CD8-positive, alpha-beta memory T cell (primary cell): Measurements from ENCODE around the gene DOCK10. TPM values are rescaled to one million over a fixed set of nuclear protein-coding genes. Genes with fewer than 3 reads are reported as not detected.
A peak's percentile ranks its signal among the peaks of the same experiment; 100 is the strongest.

Experiments used
- CTCF ChIA-PET: fragments of 350-600 bp; sonication (Branson Sonifier 250); formaldehyde crosslinking; loops from one replicate; lab custom pipeline; 2021; ENCODE audit warnings: antibody characterized with exemption; lab: Charles Lee
- POLR2A ChIA-PET: fragments of 350-600 bp; sonication (Branson Sonifier 250); formaldehyde crosslinking; loops from one replicate; lab custom pipeline; 2021; ENCODE audit warnings: antibody characterized with exemption; lab: Charles Lee
- DNase-seq, 5 donors: peaks; one replicate each; pipeline versions ENCODE4 v3.0.0 to v3.0.0-alpha.2; 2020 to 2022; ENCODE audit warnings: mixed read lengths in 1 of 5
- H3K27ac ChIP-seq: one replicate; pipeline ENCODE4 v1.7.0; 2013; ENCODE audit warnings: low read depth, mild to moderate bottlenecking, low read length, moderate library complexity
- H3K27me3 ChIP-seq: 2 replicates; pipeline ENCODE4 v1.7.0; 2013; ENCODE audit warnings: low read length, mild to moderate bottlenecking; ENCODE audit not compliant: insufficient read depth, poor library complexity, severe bottlenecking
- H3K36me3 ChIP-seq: 2 replicates; pipeline ENCODE4 v1.7.0; 2013; ENCODE audit warnings: mild to moderate bottlenecking, low read length, moderate library complexity; ENCODE audit not compliant: insufficient read depth
- H3K4me1 ChIP-seq: 2 replicates; pipeline ENCODE4 v1.7.0; 2013; ENCODE audit warnings: mild to moderate bottlenecking, low read length, moderate library complexity; ENCODE audit not compliant: insufficient read depth
- H3K4me3 ChIP-seq: 2 replicates; pipeline ENCODE4 v1.7.0; 2013; ENCODE audit warnings: mild to moderate bottlenecking, low read length
- H3K9me3 ChIP-seq: 2 replicates; pipeline ENCODE4 v1.7.0; 2013; ENCODE audit warnings: mild to moderate bottlenecking, low read length
- H3K27ac Mint-ChIP-seq, 8 donors: one replicate each; pipeline ENCODE4 v1.8.0; 2020 to 2021; ENCODE audit warnings: mixed read lengths in 8 of 8, mild to moderate bottlenecking in 6 of 8, inconsistent platforms in 3 of 8, moderate library complexity in 3 of 8
- H3K27me3 Mint-ChIP-seq, 2 donors: one replicate each; pipeline ENCODE4 v1.8.0; 2020 to 2021; ENCODE audit warnings: mixed read lengths in 2 of 2, mild to moderate bottlenecking in 1 of 2, moderate library complexity in 1 of 2
- H3K36me3 Mint-ChIP-seq, 3 donors: one replicate each; pipeline ENCODE4 v1.8.0; 2020 to 2021; ENCODE audit warnings: mixed read lengths in 3 of 3, inconsistent platforms in 1 of 3, mild to moderate bottlenecking in 1 of 3
- H3K4me1 Mint-ChIP-seq, 3 donors: one replicate each; pipeline ENCODE4 v1.8.0; 2020 to 2021; ENCODE audit warnings: mixed read lengths in 3 of 3, inconsistent platforms in 1 of 3, mild to moderate bottlenecking in 1 of 3
- H3K4me3 Mint-ChIP-seq, 7 donors: one replicate each; pipeline ENCODE4 v1.8.0; 2020 to 2021; ENCODE audit warnings: mixed read lengths in 7 of 7, mild to moderate bottlenecking in 6 of 7, moderate library complexity in 4 of 7, inconsistent platforms in 2 of 7
- H3K9me3 Mint-ChIP-seq, 5 donors: one replicate each; pipeline ENCODE4 v1.8.0; 2020 to 2022; ENCODE audit warnings: mixed read lengths in 5 of 5, mild to moderate bottlenecking in 3 of 5, moderate library complexity in 2 of 5, inconsistent platforms in 1 of 5
- polyA plus RNA-seq: library from polyadenylated mRNA; unstranded; fragments of 300-500 nt; fragmentation: Illumina TruSeq; gene quantifications from one replicate; pipeline ENCODE4 v1.2.3, GENCODE V29; 2021
- total RNA-seq, 2 experiments: library from RNA; stranded (reverse); gene quantifications; one replicate each; pipeline ENCODE4 v1.2.3, GENCODE V29; 2021

DOCK10 gene
- total and polyA plus RNA-seq, 3 experiments from 2014 or later = 52.4 to 138 (median 135) TPM

GRCh38 chr2:224841910-224842309 lies 200.4 kb downstream of the DOCK10 start:
- H3K27me3 Mint-ChIP-seq = no peaks in the 10 kb centered on the region
- Histone ChIP-seq H3K27me3 (no peaks in the 10 kb centered on the region), H3K27ac (no peak overlapping the region), H3K4me1 (no peaks in the 10 kb centered on the region), H3K36me3 (peaks cover 78% of the 10 kb centered on the region), H3K4me3 (no peak overlapping the region), H3K9me3 (no peaks in the 10 kb centered on the region)
- CTCF ChIA-PET = no interaction called here
- H3K27ac Mint-ChIP-seq = peak overlapping the region in 1 of 8 donors; percentile 24
- no peaks in the 10 kb centered on the region for H3K4me1 Mint-ChIP-seq
- DNase-seq = no peak
- POLR2A ChIA-PET = no interaction called here
- H3K9me3 Mint-ChIP-seq = peaks cover 0 to 2% (median 0%) of the 10 kb centered on the region in 5 donors
- H3K36me3 Mint-ChIP-seq = peaks cover 54 to 94% (median 61%) of the 10 kb centered on the region in 3 donors
- H3K4me3 Mint-ChIP-seq = no peak overlapping the region

- ChIA-PET POLR2A (no interaction called here), CTCF (no interaction called here)
- no peaks in the 10 kb centered on the region for H3K4me1 ChIP-seq
- peaks cover 69% of the 10 kb centered on the region for H3K36me3 ChIP-seq
- no peaks in the 10 kb centered on the region for H3K9me3 ChIP-seq
- H3K9me3 Mint-ChIP-seq = peaks cover 0 to 2% (median 0%) of the 10 kb centered on the region in 5 donors
- no peak for DNase-seq
- H3K4me3 Mint-ChIP-seq = no peak overlapping the region
- H3K4me1 Mint-ChIP-seq = peaks cover 0 to 2% (median 0%) of the 10 kb centered on the region in 3 donors
- no peak overlapping the region for H3K4me3 ChIP-seq
- H3K27me3 Mint-ChIP-seq = no peaks in the 10 kb centered on the region
- H3K27me3 ChIP-seq = no peaks in the 10 kb centered on the region
- no peak overlapping the region for H3K27ac Mint-ChIP-seq
- H3K27ac ChIP-seq = no peak overlapping the region
- peaks cover 46 to 92% (median 51%) of the 10 kb centered on the region in 3 donors for H3K36me3 Mint-ChIP-seq
Observed at GRCh38 chr2:224838335-224838734, 203.9 kb downstream of the DOCK10 start.

GRCh38 chr2:224837558-224837957 lies 204.7 kb downstream of the DOCK10 start:
- H3K27ac ChIP-seq = no peak overlapping the region
- H3K4me1 ChIP-seq = no peaks in the 10 kb centered on the region
- CTCF ChIA-PET = no interaction called here
- no peaks in the 10 kb centered on the region for H3K27me3 Mint-ChIP-seq
- H3K27ac Mint-ChIP-seq = peak overlapping the region in 4 of 8 donors; percentile 43 to 68 (median 52)
- peaks cover 0 to 4% (median 0%) of the 10 kb centered on the region in 3 donors for H3K4me1 Mint-ChIP-seq
- POLR2A ChIA-PET = no interaction called here
- no peaks in the 10 kb centered on the region for H3K9me3 Mint-ChIP-seq
- H3K4me3 Mint-ChIP-seq = no peak overlapping the region
- no peaks in the 10 kb centered on the region for H3K27me3 ChIP-seq
- no peak for DNase-seq
- H3K4me3 ChIP-seq = no peak overlapping the region
- no peaks in the 10 kb centered on the region for H3K9me3 ChIP-seq
- peaks cover 69% of the 10 kb centered on the region for H3K36me3 ChIP-seq
- H3K36me3 Mint-ChIP-seq = peaks cover 42 to 92% (median 50%) of the 10 kb centered on the region in 3 donors

GRCh38 chr2:224837066-224837465 lies 205.2 kb downstream of the DOCK10 start:
- Mint-ChIP-seq H3K27ac (peak overlapping the region in 5 of 8 donors; percentile 16 to 68 (median 43)), H3K9me3 (no peaks in the 10 kb centered on the region), H3K4me3 (no peak overlapping the region), H3K27me3 (no peaks in the 10 kb centered on the region), H3K4me1 (peaks cover 0 to 4% (median 0%) of the 10 kb centered on the region in 3 donors), H3K36me3 (peaks cover 38 to 92% (median 49%) of the 10 kb centered on the region in 3 donors)
- POLR2A ChIA-PET = no interaction called here
- H3K36me3 ChIP-seq = peaks cover 72% of the 10 kb centered on the region
- no peak overlapping the region for H3K27ac ChIP-seq
- no peaks in the 10 kb centered on the region for H3K9me3 ChIP-seq
- H3K4me1 ChIP-seq = no peaks in the 10 kb centered on the region
- no peak for DNase-seq
- no peaks in the 10 kb centered on the region for H3K27me3 ChIP-seq
- CTCF ChIA-PET = no interaction called here
- no peak overlapping the region for H3K4me3 ChIP-seq

GRCh38 chr2:224836263-224836662 lies 206.0 kb downstream of the DOCK10 start:
- Mint-ChIP-seq H3K36me3 (peaks cover 31 to 93% (median 44%) of the 10 kb centered on the region in 3 donors), H3K27ac (no peak overlapping the region), H3K4me1 (peaks cover 0 to 4% (median 0%) of the 10 kb centered on the region in 3 donors), H3K9me3 (no peaks in the 10 kb centered on the region), H3K4me3 (no peak overlapping the region), H3K27me3 (no peaks in the 10 kb centered on the region)
- CTCF ChIA-PET = no interaction called here
- Histone ChIP-seq H3K27ac (no peak overlapping the region), H3K4me3 (no peak overlapping the region), H3K27me3 (no peaks in the 10 kb centered on the region), H3K36me3 (peaks cover 74% of the 10 kb centered on the region), H3K9me3 (no peaks in the 10 kb centered on the region), H3K4me1 (no peaks in the 10 kb centered on the region)
- no peak for DNase-seq
- POLR2A ChIA-PET = no interaction called here

GRCh38 chr2:224835405-224835804 lies 206.9 kb downstream of the DOCK10 start:
- Histone ChIP-seq H3K4me3 (no peak overlapping the region), H3K27me3 (no peaks in the 10 kb centered on the region), H3K9me3 (no peaks in the 10 kb centered on the region), H3K4me1 (no peaks in the 10 kb centered on the region), H3K27ac (no peak overlapping the region), H3K36me3 (peaks cover 72% of the 10 kb centered on the region)
- Mint-ChIP-seq H3K27ac (no peak overlapping the region), H3K36me3 (peaks cover 24 to 92% (median 38%) of the 10 kb centered on the region in 3 donors), H3K4me3 (no peak overlapping the region), H3K27me3 (no peaks in the 10 kb centered on the region), H3K9me3 (no peaks in the 10 kb centered on the region), H3K4me1 (peaks cover 0 to 4% (median 0%) of the 10 kb centered on the region in 3 donors)
- ChIA-PET POLR2A (no interaction called here), CTCF (no interaction called here)
- DNase-seq = no peak

GRCh38 chr2:224833986-224834385 lies 208.3 kb downstream of the DOCK10 start:
- peak overlapping the region in 1 of 8 donors; percentile 34 for H3K27ac Mint-ChIP-seq
- ChIA-PET CTCF (no interaction called here), POLR2A (interaction anchor here (0.7 kb wide), 1 partner anchor 91 kb away, joined by 3 read pairs; no protein-coding TSS in a partner anchor)
- H3K36me3 Mint-ChIP-seq = peaks cover 18 to 92% (median 32%) of the 10 kb centered on the region in 3 donors
- no peak for DNase-seq
- no peaks in the 10 kb centered on the region for H3K27me3 Mint-ChIP-seq
- peaks cover 0 to 4% (median 0%) of the 10 kb centered on the region in 3 donors for H3K4me1 Mint-ChIP-seq
- H3K4me1 ChIP-seq = no peaks in the 10 kb centered on the region
- no peak overlapping the region for H3K4me3 ChIP-seq
- H3K9me3 ChIP-seq = no peaks in the 10 kb centered on the region
- no peaks in the 10 kb centered on the region for H3K27me3 ChIP-seq
- H3K27ac ChIP-seq = no peak overlapping the region
- peaks cover 70% of the 10 kb centered on the region for H3K36me3 ChIP-seq
- H3K4me3 Mint-ChIP-seq = no peak overlapping the region
- no peaks in the 10 kb centered on the region for H3K9me3 Mint-ChIP-seq

- no peaks in the 10 kb centered on the region for H3K9me3 ChIP-seq
- H3K36me3 ChIP-seq = peaks cover 77% of the 10 kb centered on the region
- Mint-ChIP-seq H3K27ac (peak overlapping the region in 2 of 8 donors; percentile 38 to 44), H3K36me3 (peaks cover 27 to 94% (median 37%) of the 10 kb centered on the region in 3 donors), H3K27me3 (no peaks in the 10 kb centered on the region), H3K9me3 (no peaks in the 10 kb centered on the region), H3K4me3 (no peak overlapping the region), H3K4me1 (peaks cover 0 to 4% (median 0%) of the 10 kb centered on the region in 3 donors)
- no peak overlapping the region for H3K27ac ChIP-seq
- no peak for DNase-seq
- no peaks in the 10 kb centered on the region for H3K4me1 ChIP-seq
- ChIA-PET CTCF (no interaction called here), POLR2A (no interaction called here)
- no peaks in the 10 kb centered on the region for H3K27me3 ChIP-seq
- no peak overlapping the region for H3K4me3 ChIP-seq
Observed at GRCh38 chr2:224832207-224832606, 210.1 kb downstream of the DOCK10 start.
